HG03378 (cell line): Measurements from ENCODE around the gene ITFG1.
A peak's percentile ranks its signal among the peaks of the same experiment; 100 is the strongest.
"Not testable (repeated sequence)": the region's sequence is repeated elsewhere in the genome, so short reads cannot be mapped to it uniquely, and the experiment has no call there.

Experiments
- ATAC-seq: cut with Tn5 transposase; IDR thresholded peaks from one replicate; pipeline ENCODE4 v1.9.1; 2021; ENCODE audit warnings: mild to moderate bottlenecking, moderate library complexity; ENCODE audit not compliant: unreplicated experiment

The ITFG1 gene

DNA sequence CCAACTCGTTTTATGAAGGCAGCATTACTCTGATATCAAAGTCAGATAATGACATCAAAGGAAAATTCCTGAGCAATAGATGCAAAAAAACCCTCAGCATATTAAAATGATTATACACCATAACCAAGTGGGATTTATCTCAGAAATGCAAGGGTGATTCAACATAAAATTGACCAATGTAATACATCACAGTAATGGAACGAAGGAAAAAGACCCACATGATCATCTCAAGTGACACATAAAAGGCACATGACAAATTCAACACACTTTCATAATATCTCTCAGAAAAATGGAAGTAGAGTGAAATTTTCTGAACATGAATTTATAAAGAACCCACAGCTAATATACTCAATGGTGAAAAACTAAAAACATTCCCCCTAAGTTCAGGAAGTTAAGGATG, 118.8 kb downstream of the ITFG1 start:
- ATAC-seq: no peak

DNA sequence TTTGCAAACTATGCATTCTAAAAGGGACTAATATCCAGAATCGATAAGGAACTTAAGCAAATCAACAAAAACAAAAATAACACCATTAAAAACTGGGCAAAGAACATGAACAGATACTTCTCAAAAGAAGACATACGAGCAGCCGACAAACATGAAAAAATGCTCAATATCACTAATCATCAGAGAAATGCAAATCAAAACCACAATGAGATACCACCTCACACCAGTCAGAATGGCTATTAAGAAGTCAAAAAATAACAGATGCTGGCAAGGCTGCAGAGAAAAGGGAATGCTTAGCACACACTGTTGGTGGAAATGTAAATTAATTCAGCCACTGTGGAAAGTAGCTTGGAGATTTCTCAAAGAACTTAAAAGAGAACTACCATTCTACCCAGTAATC, 130.3 kb downstream of the ITFG1 start:
- not testable (repeated sequence) for ATAC-seq

GRCh38 chr16:47324309-47324708, 136.6 kb downstream of the ITFG1 start:
- not testable (repeated sequence) for ATAC-seq

GRCh38 chr16:47323241-47323640, 137.6 kb downstream of the ITFG1 start:
- ATAC-seq: no peak

DNA sequence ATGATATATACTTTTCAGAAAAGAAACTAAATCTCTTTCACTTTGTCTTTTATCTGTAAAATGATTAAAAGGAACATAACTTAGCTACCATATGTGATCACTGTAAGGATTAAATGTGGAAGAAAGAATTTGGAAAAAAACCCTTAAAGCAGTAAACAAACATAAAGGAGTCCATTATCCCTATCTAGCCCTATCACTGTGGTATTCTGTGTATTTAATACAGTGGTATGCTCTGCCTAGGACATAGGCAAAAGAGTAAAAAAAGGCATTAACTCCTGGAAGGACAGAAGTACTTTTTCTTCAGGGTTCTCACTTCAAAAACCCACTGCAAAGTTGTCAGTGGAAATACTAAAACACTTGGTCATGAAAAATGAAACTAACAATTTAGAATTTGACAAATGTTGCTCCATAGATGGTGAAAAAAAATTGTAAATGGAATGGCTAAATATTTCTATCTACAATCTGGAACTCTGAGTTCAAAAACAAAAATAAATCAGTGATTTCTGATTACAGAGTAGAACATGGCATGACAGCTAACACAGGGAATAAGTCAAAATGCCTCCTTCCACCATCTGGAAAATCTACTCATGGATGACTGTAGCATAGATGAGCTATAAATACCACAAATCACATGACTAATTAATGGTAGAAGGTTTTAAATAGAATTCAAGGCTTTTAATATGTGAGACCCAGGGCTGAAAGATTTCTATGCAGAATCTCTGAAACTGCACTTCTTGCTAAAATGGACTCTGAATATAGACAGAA, 140.1 kb downstream of the ITFG1 start:
- no peak for ATAC-seq

DNA sequence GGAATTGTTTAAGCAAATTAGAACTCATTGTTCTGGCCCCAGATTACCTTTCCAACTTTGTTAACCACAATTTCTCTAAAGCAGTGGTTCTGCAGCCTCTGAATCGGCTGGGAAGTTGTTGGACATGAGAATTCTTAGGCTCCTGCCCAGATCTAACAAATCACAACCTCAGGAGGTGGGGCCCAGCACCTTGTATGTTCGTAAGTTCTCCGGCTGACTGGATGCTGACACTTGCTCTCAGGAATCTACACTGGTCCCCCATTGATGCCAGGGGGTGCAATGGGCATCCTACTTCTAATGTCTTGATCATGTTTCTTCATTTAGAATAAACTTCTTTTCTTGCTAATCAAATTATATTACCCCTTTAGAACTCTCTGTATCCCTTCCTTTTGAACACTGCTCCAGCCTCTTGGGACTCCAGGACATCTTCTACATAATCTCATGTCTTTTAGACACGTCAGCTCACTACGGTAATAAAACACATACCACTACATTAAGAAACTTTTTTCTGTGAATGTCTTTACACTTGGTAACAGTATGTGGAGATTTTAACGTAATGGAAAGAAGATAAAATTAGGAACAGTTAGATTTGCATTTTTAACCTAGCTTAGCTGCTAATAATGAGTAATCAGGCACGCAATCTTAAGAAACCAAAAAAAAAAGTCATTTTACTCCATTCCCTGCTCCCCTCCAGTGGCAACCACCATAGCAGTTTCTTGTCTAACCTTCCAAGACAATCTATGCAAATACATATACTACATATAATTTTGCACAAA, 143.2 kb downstream of the ITFG1 start:
- ATAC-seq: peak; percentile 67

DNA sequence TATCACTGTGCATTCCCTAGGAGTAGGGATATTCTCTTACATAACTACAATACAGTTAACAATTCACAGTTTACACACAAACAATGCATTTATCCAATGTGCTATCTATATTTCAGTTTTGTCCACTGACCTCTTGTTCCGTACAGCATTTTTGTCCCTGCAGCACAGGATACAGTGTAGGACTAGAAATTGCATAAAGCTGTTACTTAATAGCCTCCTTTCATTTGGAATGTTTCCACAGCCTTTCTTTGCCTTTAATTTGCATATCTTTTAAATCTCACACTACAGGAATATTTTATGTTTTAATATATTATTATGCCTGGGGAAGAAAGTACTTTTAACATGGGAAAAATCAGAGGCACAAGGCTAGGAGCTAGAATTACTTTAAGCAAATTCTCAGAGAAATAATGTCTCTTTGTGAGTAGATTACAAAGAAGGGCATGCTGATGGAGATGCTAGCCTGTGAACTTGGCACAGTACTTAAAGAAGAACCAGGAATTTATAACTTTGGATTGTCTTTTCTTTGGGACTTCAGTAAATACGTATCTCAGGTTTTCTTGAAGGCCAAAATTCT, 144.3 kb downstream of the ITFG1 start:
- ATAC-seq: no peak

DNA sequence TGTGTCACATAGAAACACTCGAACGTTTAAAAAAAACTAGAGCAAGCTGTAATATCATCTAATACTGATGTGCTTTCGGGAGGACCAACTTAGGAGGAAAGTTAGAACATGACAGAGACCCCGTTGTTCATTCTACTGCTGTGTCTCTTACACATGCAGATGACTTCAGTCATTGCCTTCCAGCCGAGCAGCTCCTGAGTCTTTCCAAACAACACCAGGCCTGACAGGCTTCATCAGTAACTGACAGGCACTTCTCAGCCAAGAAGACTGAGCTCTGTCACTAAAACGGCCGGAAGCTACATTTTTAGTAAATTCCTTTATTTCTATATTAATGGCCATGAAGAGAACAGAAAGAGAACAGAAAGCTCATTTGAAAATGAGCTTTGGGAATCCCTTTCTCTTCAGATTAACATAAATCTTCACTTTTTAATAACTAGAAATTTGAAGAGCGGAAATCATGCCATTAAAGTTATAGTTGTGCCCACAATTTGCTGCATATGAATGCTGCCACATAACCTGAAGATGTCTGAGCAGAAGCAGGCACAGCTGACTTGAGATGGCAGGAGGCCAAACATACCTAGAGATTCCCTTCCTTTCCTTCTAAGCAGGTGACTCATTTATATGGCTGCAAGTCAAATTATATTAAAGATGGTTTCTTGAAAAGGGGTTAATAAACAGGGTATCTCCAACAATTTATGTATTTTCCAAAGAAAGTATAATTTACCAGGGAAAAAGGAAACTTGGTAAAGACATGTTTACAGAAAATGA, 148.9 kb downstream of the ITFG1 start:
- ATAC-seq: no peak

DNA sequence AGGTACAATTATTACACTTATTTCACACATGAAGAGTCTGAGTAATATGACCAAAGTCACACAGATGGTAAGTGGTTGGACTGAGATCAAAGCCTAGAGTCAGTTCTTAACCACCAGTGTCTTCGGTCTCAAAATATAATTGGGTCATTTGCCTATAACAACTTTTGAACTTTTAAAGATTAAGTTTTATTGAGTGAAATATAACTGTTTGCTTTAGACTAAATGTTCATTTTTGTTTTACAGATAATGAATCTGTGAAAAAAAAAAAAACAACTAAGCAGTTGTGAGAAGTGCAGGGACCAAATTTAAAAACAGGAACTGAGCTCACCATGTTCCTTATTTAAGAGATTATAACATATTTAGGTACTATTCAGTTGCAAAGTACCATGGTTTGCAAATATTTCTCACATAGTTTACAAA, 150.1 kb downstream of the ITFG1 start:
- ATAC-seq: peak; percentile 63

DNA sequence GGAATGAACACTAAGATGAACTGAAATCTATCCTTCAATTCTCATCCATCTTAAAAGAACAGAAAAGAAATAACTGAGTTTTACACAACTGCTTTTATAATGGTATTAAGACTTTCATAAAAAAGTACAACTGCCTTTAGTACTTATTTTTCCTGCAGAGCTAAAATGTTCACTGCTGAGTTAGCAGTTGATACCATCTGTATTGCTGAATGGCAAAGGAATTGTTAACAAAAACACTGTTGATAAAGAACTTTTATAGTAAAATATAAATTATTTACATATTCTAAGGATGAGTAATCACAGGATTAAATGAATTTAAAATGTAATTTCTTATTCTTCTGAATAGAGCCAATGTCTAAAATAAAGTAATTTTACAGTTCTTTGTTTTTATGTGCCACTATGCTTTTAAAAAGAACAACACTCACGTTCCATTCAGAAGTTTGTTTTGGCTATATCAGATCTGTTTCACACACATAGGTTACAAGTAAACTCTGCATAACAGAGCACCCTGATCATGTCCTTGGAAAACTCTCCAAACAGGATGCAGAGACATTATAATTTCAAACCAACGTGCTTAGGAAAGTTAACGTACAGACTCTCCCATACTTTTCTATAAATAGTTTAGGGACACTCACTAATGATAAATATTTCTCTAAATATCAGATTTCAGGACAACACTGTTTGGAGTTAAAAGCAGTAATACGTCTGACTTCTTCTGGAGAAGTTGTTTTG, 151.1 kb downstream of the ITFG1 start:
- no peak for ATAC-seq

DNA sequence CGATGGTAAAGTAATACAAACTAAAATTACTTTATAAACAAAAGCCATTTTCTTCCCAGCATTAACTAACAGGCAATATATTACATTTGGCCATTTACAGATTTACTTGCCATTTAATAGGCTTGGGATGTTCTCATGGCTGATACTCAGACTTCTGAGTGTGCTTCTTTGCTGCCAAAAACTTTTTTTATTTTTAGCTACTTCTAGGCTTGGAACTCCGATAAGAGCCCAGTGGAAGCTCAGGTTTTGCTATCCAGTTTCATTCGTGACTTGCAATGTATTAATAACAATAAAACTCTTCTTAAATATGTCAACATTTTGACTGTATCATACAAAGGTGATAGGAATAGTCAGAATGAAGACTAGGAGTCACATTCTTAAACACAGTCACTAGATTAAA, 152.3 kb downstream of the ITFG1 start:
- ATAC-seq: no peak

- no peak for ATAC-seq
Measured at GRCh38 chr16:47304563-47304962, 156.3 kb downstream of the ITFG1 start.

DNA sequence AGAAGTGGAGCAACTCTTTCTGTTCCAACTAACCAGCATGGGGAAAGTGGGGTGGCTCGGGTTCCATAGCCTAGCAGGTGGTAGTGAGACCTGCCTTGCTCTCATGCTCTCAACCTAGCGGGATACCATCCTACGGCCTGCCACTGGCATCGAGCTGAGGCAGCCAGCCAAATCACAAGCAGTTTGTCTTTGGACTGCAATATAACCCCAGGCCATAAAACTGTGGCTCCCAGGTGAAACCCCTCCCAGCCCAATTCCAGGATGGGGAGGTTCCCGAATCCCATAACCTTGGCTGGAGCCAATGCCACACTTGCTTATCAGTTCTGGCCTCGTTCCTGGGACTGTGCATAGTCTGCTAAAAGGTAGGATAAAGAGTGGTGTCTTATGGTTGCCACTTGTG, 161.3 kb downstream of the ITFG1 start:
- no peak for ATAC-seq

DNA sequence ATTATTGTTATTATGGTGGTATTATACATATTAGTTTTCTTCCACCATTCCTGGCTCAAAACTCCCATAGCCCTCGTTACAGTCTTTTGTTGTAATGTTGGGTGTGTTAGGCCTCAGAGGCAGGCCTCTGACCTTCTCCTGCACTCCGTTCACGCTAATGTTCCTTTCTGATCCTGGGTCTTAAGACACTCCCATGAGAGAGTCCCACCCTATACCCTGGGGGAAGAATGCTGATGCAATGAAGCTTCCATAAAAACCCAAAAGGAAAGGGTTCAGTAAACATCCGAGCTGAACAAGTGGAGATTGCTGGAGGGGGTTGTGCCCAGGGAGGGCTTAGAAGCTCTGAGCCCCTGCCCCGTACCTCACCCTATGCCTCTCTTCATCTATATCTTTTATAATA, 175.9 kb downstream of the ITFG1 start:
- ATAC-seq: no peak

DNA sequence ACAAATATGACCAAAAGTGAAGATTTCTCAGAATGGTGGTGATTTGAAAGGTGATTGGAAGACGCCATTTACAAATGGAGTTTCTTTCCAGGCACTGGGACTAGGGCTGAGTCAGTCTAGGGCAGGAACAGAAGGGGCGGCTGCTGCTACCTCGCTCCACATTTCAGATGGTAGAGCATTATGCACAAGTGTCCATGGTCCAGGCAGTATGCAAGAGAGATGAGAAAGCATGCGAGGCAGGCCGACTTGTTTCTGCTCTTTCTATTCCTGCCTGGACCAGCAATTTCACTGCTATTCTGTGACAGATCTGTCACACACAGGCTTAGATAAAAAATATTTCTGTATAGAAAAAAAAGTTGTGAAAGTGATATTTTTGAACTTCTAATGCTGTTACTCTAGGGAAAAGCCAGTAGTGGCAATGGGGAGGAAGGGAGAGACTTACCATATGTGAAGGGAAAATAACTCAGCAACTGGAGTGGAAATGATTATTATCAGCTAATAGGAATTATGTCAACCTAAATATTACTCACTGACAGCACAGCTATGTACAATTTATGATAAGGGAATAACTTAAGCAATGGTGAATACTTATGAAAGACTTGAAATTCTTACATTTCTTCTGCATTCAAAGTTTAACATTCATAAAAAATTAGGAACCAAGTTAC, 182.4 kb downstream of the ITFG1 start:
- no peak for ATAC-seq

GRCh38 chr16:47276522-47276921, 184.3 kb downstream of the ITFG1 start:
- ATAC-seq: no peak

- no peak for ATAC-seq
Measured at GRCh38 chr16:47262938-47263337, 197.9 kb downstream of the ITFG1 start.

- ATAC-seq: no peak
Measured at GRCh38 chr16:47260503-47260902, 200.4 kb downstream of the ITFG1 start.

GRCh38 chr16:47258874-47259461, 201.9 kb downstream of the ITFG1 start:
- no peak for ATAC-seq

DNA sequence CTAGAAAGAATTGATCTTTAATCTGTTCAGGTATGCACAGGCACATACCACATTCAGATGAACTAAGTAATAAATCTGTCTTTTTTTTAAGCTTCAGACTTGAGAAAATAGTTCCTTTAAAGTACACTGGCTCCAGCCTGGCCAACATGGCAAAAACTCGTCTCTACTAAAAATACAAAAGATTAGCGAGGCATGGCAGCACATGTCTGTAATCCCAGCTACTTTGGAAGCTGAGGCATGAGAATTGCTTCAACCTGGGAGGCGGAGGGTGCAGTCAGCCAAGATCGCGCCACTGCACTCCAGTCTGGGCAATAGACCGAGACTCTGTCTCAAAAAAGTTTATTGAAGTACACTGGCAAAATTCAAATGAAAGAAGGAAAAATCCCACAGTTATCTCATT, 206.1 kb downstream of the ITFG1 start:
- no peak for ATAC-seq
